Natural killer cell (primary cell): Measurements from ENCODE around the gene PTPRM. TPM values are rescaled to one million over a fixed set of nuclear protein-coding genes. Genes with fewer than 3 reads are reported as not detected.

ENCODE experiments used
- ATAC-seq, 3 donors: fragments of 150-1000 bp in 2 of 3; fragments of 200-7000 bp in 1 of 3; cut with Tn5 transposase; 1 replicate in 1 of 3; 2 replicates in 2 of 3; pipeline ENCODE4 v1.10.0; 2021; ENCODE audit warnings: mild to moderate bottlenecking in 2 of 3, moderate library complexity in 2 of 3
- DNase-seq, 2 donors: peaks; one replicate each; pipeline versions ENCODE4 v3.0.0 to v3.0.0-alpha.2; 2013 to 2021; ENCODE audit warnings: mixed read lengths in 1 of 2
- H3K27ac ChIP-seq: one replicate; pipeline ENCODE4 v1.5.1; 2013; ENCODE audit warnings: mild to moderate bottlenecking, low read length
- H3K27me3 ChIP-seq: one replicate; pipeline ENCODE4 v1.6.1; 2013; ENCODE audit warnings: low read length; ENCODE audit not compliant: control insufficient read depth, insufficient read depth
- H3K36me3 ChIP-seq: one replicate; pipeline ENCODE4 v1.6.1; 2013; ENCODE audit warnings: low read length; ENCODE audit not compliant: control insufficient read depth, insufficient read depth
- H3K4me1 ChIP-seq: one replicate; pipeline ENCODE4 v1.6.1; 2013; ENCODE audit warnings: low read length; ENCODE audit not compliant: control insufficient read depth, insufficient read depth
- H3K4me3 ChIP-seq: one replicate; pipeline ENCODE4 v1.5.1; 2013; ENCODE audit warnings: low read length
- H3K9me3 ChIP-seq: one replicate; pipeline ENCODE4 v1.6.1; 2013; ENCODE audit warnings: low read length; ENCODE audit not compliant: control insufficient read depth, insufficient read depth
- H3K27ac Mint-ChIP-seq, 2 donors: one replicate each; pipeline ENCODE4 v1.8.0; 2022; ENCODE audit warnings: mild to moderate bottlenecking in 2 of 2, mixed read lengths in 2 of 2, moderate library complexity in 1 of 2
- H3K27me3 Mint-ChIP-seq, 2 donors: one replicate each; pipeline ENCODE4 v1.8.0; 2022; ENCODE audit warnings: low read depth in 2 of 2, mixed read lengths in 2 of 2
- H3K36me3 Mint-ChIP-seq: one replicate; pipeline ENCODE4 v1.8.0; 2022; ENCODE audit warnings: mixed read lengths
- H3K4me1 Mint-ChIP-seq, 2 donors: one replicate each; pipeline ENCODE4 v1.8.0; 2022; ENCODE audit warnings: mixed read lengths in 2 of 2
- H3K4me3 Mint-ChIP-seq: one replicate; pipeline ENCODE4 v1.8.0; 2022; ENCODE audit warnings: mild to moderate bottlenecking, moderate library complexity, mixed read lengths
- H3K9me3 Mint-ChIP-seq, 2 donors: one replicate each; pipeline ENCODE4 v1.8.0; 2022; ENCODE audit warnings: mixed read lengths in 2 of 2
- WGBS: methylation state at CpG from one replicate; pipeline ENCODE4 v1.1.7; 2013; ENCODE audit warnings: missing lambda C conversion rate; ENCODE audit not compliant: insufficient coverage; 5-methylcytosine and 5-hydroxymethylcytosine counted together
- intact Hi-C: fragments of 100-400 bp; cut with micrococcal nuclease; formaldehyde crosslinking; loops from one replicate; pipeline ENCODE4 v1.14.2; 2022
- total RNA-seq, 4 donors: library from RNA; stranded (reverse); fragments of 120-200 nt in 1 of 4; gene quantifications; one replicate each; pipeline versions ENCODE4 v1.2.3 to v1.2.4, GENCODE V29; 2013 to 2022
- TF ChIP-seq, protein P1 (sequence below): fragments of 200-600 bp; IDR thresholded peaks from one replicate; pipeline ENCODE4 v1.8.0; 2022; ENCODE audit warnings: antibody characterized with exemption

The PTPRM gene
- total RNA-seq, 3 donors from 2014 or later (not counting 1 experiment from before 2014, with no cell fraction given): 5.0 to 13.2 (median 12.1) TPM

DNA sequence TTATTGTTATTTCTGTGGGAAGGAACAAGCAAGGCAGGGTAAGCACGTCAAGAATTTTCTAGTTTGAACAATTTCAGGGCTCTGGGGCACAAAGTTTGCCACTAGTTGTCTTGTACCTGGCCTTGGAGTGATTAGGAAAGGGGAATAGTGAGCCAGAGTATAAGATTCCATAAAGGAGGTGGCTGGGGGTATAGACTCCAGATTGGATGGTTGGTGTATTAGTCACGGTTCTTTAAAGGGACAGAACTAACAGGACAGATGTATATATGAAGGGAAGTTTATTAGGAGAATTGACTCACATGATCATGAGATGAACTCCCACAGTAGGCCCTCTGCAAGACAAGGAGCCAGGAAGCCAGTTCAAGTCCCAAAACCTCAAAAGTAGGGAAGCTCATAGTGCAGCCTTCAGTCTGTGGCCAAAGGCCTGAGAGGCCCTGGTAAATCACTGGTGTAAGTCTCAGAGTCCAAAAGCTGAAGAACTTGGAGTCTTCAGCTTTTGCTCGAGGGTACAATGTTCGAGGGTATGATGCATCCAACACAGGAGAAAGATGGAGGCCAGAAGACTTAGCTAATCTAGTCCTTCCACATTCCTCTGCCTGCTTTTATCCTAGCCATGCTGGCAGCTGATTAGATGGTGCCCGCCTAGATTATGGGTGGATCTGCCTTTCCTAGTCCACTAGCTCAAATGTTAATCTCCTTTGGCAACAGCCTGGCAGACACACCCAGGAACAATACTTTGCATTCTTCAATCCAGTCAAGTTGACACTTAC, 31.5 kb upstream of the PTPRM start:
- Histone ChIP-seq H3K9me3 (peaks cover 5% of the 10 kb centered on the region), H3K27ac (no peak overlapping the region), H3K4me1 (no peaks in the 10 kb centered on the region), H3K27me3 (no peaks in the 10 kb centered on the region), H3K36me3 (no peaks in the 10 kb centered on the region), H3K4me3 (no peak overlapping the region)
- Mint-ChIP-seq H3K4me1 (no peaks in the 10 kb centered on the region), H3K27ac (no peak overlapping the region), H3K27me3 (no peaks in the 10 kb centered on the region), H3K4me3 (no peak overlapping the region), H3K36me3 (no peaks in the 10 kb centered on the region), H3K9me3 (peaks cover 5 to 8% of the 10 kb centered on the region in 2 donors)
- TF ChIP-seq, protein P1, sequence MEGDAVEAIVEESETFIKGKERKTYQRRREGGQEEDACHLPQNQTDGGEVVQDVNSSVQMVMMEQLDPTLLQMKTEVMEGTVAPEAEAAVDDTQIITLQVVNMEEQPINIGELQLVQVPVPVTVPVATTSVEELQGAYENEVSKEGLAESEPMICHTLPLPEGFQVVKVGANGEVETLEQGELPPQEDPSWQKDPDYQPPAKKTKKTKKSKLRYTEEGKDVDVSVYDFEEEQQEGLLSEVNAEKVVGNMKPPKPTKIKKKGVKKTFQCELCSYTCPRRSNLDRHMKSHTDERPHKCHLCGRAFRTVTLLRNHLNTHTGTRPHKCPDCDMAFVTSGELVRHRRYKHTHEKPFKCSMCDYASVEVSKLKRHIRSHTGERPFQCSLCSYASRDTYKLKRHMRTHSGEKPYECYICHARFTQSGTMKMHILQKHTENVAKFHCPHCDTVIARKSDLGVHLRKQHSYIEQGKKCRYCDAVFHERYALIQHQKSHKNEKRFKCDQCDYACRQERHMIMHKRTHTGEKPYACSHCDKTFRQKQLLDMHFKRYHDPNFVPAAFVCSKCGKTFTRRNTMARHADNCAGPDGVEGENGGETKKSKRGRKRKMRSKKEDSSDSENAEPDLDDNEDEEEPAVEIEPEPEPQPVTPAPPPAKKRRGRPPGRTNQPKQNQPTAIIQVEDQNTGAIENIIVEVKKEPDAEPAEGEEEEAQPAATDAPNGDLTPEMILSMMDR: no peak
- DNase-seq (no peak), ATAC-seq (no peak)
- intact Hi-C loops: no loop called here
- WGBS: 81% methylated on average over 5 of the region's 5 CpGs

DNA sequence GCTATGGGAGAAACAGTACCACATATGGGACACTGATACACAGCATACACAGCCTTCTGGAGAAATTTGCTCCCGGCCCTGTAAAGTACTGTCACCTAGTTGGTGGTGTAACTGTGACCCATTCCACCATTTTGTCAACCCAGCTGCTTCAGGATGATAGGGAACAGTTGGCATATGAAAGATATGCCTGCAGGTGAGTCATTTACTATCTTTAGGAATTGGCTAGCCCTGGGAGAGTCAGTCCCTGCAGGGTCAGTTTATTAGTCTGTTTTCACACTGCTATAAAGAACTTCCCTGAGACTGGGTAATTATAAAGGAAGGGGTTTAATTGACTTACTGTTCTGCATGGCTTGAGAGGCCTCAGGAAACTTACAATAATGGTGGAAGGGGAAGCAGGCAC, 30.0 kb upstream of the PTPRM start:
- Histone ChIP-seq H3K4me1 (no peaks in the 10 kb centered on the region), H3K9me3 (peaks cover 5% of the 10 kb centered on the region), H3K36me3 (no peaks in the 10 kb centered on the region), H3K27me3 (no peaks in the 10 kb centered on the region), H3K4me3 (no peak overlapping the region), H3K27ac (no peak overlapping the region)
- TF ChIP-seq, protein P1: no peak
- no peaks in the 10 kb centered on the region for H3K4me1 Mint-ChIP-seq
- WGBS: no CpG with 5 or more reads among the region's 1 CpG
- H3K27ac Mint-ChIP-seq: no peak overlapping the region
- intact Hi-C loops: no loop called here
- ATAC-seq (no peak), DNase-seq (no peak)
- no peaks in the 10 kb centered on the region for H3K36me3 Mint-ChIP-seq
- peaks cover 5 to 8% of the 10 kb centered on the region in 2 donors for H3K9me3 Mint-ChIP-seq
- H3K4me3 Mint-ChIP-seq: no peak overlapping the region
- no peaks in the 10 kb centered on the region for H3K27me3 Mint-ChIP-seq

DNA sequence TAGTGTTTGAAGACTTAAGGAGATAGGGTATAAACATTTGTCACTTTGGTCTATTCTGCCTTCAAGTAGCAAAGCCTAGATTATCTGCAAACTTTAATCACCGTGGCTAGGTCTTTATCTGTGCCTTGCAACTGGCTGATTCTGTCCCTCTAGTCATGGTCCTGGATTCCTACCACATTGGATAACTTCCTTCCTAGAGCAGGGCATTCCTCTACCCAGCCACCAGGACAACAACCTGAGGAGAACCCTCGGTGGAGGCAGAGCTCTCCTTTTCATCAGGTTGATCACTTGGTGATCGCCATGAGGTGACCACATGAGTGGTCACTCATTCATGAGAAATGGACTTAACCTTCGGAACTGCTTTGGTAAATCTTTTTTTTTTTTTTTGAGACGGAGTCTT, 25.3 kb upstream of the PTPRM start:
- Histone ChIP-seq H3K4me3 (no peak overlapping the region), H3K9me3 (peaks cover 2% of the 10 kb centered on the region), H3K4me1 (no peaks in the 10 kb centered on the region), H3K36me3 (no peaks in the 10 kb centered on the region), H3K27ac (no peak overlapping the region), H3K27me3 (no peaks in the 10 kb centered on the region)
- 54% methylated on average over 5 of the region's 5 CpGs for WGBS
- DNase-seq: no peak
- TF ChIP-seq, protein P1: no peak
- peaks cover 0 to 7% of the 10 kb centered on the region in 2 donors for H3K27me3 Mint-ChIP-seq
- H3K9me3 Mint-ChIP-seq: peaks cover 2 to 3% of the 10 kb centered on the region in 2 donors
- no peaks in the 10 kb centered on the region for H3K36me3 Mint-ChIP-seq
- H3K4me3 Mint-ChIP-seq: no peak overlapping the region
- H3K27ac Mint-ChIP-seq: no peak overlapping the region
- no peaks in the 10 kb centered on the region for H3K4me1 Mint-ChIP-seq
- intact Hi-C loops: no loop called here
- no peak for ATAC-seq

- Mint-ChIP-seq H3K27me3 (peaks cover 0 to 7% of the 10 kb centered on the region in 2 donors), H3K27ac (no peak overlapping the region), H3K4me3 (no peak overlapping the region), H3K36me3 (no peaks in the 10 kb centered on the region), H3K4me1 (no peaks in the 10 kb centered on the region), H3K9me3 (no peaks in the 10 kb centered on the region)
- Histone ChIP-seq H3K36me3 (no peaks in the 10 kb centered on the region), H3K27ac (no peak overlapping the region), H3K4me3 (no peak overlapping the region), H3K27me3 (no peaks in the 10 kb centered on the region), H3K4me1 (no peaks in the 10 kb centered on the region), H3K9me3 (no peaks in the 10 kb centered on the region)
- intact Hi-C loops: no loop called here
- WGBS: no CpG with 5 or more reads among the region's 1 CpG
- no peak for ATAC-seq
- DNase-seq: no peak
- TF ChIP-seq, protein P1: no peak
Observed at GRCh38 chr18:7544686-7545085, 22.4 kb upstream of the PTPRM start.
